ENCODE data around the gene TBCB. TPM values are rescaled to one million over a fixed set of nuclear protein-coding genes. Genes with fewer than 3 reads are reported as not detected.
"Not testable (repeated sequence)": the region's sequence is repeated elsewhere in the genome, so short reads cannot be mapped to it uniquely, and the experiment has no call there.

TBCB gene
- total RNA-seq, 1 donor from 2014 or later: 95.8 TPM

DNA sequence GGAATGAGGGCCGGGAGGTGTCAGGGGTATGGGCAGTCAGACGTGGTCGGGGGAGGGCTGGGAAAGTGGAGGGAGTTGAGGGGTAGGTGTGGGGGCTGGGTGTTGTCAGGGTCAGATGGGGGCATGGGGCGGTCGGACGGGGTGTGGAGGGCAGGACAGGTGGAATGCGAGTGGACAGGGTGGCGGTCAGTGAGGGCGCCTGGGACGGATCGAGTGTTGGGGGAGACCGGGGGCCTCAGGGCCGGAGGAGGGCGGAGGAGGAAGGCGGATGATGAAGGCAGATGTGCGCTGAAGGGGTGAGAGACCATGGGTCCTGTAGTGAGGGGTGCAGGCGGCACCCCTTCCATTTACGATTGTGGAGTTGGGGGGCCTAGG is 5.7 kb downstream of the TBCB start:
- DNase-seq (no peak), ATAC-seq (ENCODE audit: poor library complexity) (no peak)
- intact Hi-C loops (cut with DNase I): no loop called here

DNA sequence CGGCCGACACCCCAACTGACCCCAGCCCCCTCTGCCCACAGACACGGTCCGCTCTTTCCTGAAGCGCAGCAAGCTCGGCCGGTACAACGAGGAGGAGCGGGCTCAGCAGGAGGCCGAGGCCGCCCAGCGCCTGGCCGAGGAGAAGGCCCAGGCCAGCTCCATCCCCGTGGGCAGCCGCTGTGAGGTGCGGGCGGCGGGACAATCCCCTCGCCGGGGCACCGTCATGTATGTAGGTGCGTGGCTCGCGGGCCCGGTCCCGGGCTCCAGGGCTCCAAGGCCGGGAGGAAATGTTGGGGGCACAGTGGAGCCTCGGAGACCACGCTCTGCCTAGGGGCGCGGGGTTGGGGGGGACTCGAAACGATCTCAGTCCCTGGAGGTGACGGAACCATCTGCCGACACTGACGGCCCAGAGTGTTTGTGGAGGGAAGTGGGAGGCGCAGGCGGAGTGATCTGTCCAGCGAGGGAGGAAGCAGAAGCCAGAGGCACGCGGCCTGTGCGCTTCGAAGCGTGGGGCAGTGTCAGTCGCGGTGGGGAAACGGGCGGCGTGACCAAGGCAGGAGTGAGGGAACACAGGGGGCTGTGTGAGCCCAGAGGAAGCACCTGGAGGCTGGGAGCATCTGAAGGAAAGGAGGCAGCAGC is 6.3 kb downstream of the TBCB start:
- intact Hi-C loops (cut with DNase I): no loop called here
- ATAC-seq (ENCODE audit: poor library complexity) (no peak), DNase-seq (no peak)

DNA sequence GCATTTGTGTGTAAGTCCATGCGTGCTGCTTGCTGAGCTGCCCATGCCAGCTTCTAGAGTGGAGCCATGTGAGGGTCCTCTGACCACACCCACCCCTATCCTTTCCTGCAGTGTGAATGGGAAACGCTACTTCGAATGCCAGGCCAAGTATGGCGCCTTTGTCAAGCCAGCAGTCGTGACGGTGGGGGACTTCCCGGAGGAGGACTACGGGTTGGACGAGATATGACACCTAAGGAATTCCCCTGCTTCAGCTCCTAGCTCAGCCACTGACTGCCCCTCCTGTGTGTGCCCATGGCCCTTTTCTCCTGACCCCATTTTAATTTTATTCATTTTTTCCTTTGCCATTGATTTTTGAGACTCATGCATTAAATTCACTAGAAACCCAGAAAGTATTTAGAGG is 10.3 kb downstream of the TBCB start:
- DNase-seq (no peak), ATAC-seq (ENCODE audit: poor library complexity) (no peak)
- intact Hi-C loops (cut with DNase I): no loop called here

DNA sequence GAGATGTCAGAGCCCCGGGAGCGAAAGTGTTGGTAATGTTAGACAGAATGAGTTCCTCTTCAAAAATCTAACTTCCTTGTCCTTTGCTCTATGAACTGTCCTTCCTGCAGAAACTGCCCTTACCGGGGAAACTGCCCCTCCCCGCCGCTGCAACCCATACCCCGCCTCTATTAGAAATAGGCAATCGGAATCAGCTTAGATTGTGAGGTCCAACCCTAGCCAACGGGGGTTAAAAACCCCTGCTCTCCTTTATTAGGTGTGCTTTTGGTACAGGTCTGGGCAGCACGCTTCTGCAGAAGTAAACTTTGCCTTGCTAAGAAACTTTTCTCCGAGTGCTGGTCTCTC is 13.1 kb downstream of the TBCB start:
- peak; percentile 72 for DNase-seq
- intact Hi-C loops (cut with DNase I): no loop called here
- peak; percentile 27 for ATAC-seq (ENCODE audit: poor library complexity)

DNA sequence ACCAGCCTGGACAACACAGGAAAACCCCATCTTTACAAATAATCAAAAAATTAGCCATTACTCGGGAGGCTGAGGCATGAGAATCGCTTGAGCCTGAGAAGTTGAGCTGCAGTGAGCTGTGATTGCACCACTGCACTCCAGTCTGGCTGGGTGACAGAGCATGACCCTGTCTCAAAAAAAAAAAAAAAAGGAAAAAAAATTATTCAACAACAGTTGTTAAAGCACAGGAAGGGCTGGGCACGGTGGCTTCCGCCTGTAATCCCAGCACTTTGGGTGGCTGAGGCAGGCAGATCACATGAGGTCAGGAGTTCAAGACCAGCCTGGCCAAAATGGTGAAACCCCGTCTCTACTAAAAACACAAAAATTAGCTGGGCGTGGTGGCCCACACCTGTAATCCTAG is 16.0 kb downstream of the TBCB start:
- ATAC-seq (ENCODE audit: poor library complexity); intact Hi-C loops (cut with DNase I): not testable (repeated sequence)
- peak; percentile 68 for DNase-seq

DNA sequence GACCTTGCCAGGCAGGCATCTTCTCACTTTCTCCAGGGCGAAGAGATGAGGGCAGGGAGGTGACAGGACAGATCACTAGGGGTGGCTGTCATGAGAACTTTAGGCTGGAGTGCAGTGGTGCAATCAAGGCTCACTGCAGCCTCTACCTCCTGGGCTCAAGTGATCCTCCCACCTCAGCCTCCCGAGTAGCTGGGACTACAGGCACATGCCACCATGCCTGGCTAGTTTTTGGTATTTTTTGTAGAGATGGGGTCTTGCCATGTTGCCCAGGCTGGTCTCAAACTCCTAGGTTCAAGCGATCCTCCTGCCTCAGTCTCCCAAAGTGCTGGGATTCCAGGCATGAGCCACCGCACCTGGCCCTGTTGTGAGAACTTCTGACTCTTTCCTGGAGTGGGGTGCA is 19.6 kb downstream of the TBCB start:
- intact Hi-C loops (cut with DNase I); ATAC-seq (ENCODE audit: poor library complexity): not testable (repeated sequence)

DNA sequence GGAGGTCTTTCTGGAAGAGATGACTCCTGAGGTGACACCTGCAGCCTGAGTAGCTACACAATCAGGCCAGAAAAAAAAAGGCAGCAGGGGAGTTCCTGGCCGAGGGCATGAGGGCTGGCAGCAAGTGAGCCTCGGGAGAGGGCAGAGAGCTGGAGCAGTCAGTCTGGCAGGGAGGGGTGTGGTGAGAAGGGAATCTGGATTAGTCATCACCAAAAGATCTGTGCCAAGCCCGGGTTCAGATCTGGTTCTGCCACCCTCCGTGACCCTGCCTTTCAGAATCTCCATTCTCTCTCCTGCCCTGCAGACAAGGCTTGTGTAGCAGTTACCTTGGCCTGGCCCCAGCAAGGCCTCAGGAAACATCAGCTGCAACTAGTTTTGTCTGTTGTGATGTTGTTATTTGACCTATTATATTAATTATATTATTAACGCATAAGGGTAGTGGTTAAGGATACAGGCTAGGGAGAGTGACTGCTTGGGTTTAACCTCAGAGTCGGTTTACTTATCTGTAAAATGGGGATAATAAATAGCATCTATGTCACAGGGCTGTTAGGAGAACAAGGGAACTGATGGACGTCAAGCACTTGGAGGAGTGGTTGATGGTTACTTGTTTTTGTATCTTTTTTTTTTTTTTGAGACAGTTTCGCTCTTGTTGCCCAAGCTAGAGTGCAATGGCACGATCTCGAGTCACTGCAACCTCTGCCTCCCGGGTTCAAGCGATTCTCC is 21.9 kb downstream of the TBCB start:
- intact Hi-C loops (cut with DNase I): no loop called here
- peak; percentile 6 for ATAC-seq (ENCODE audit: poor library complexity)
- DNase-seq: peak; percentile 66

More for the DNA sequence above, 19.6 kb downstream of the TBCB start:
- not testable (repeated sequence) for DNase-seq

DNA sequence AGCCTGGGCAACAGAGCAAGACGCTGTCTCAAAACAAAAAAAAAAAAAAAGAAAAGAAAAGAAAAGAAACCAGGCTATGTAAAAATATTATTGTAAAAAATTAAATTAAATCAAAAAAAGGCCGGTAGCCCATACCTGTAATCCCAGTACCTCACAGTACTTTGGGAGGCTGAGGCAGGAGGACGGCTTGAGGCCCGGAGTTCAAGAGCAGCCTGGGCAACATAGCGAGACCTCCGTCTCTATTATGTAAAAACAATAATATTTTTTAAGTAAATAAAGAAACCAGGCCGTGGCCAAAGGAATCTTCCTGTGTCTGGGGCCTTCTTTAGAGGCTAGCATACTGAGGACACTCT is 23.8 kb downstream of the TBCB start:
- intact Hi-C loops (cut with DNase I): no loop called here
- no peak for DNase-seq
- no peak for ATAC-seq (ENCODE audit: poor library complexity)

DNA sequence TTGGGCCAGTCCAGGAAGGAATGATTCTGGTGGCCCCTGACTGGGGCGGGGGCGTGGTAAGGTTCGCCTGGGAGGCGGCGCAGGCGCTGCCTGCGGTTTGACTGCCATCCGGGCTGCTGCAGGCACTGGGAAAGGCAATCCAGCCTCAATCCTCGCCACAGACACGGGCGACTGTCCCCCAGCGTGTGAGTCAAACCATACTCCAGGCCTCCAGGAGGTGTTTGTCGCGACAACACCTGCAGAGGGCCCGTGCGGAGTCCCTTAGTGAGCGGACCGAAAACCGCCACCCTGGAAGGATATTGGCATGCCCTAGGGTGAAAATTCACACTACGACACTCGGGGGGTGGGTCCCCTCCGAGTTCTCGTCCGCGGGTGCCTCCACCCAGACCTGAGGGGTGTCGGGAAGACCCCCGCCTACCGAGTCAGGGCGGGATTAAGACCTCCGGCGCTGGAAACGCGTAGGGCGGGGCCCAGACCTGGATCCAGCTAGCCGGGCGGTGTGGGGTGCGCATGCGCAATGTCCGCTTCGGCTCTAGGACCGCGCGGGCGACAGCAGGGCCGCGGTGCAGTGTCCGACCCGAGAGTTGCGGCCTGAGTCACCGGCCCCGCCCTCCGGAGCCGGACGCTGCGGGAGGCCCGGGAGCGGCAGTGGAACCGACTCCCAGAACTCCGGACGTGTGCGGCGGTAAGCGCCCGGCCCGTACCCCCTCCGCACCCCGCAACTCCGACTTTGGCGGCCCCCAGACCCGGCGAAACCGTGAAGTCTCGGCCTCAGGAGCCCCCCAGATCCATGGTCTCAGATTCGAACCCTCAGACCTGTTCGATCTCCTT is 24.4 kb downstream of the TBCB start, which contains the start of gene CAPNS1:
Gene CAPNS1 (plus strand): TSS at position 594 of the 831 bp plus-strand sequence. CDS start 946 bp downstream, outside the sequence.
- ATAC-seq (ENCODE audit: poor library complexity) (peak; percentile 92), DNase-seq (peak; percentile 99)
- intact Hi-C loops (cut with DNase I): no loop called here

DNA sequence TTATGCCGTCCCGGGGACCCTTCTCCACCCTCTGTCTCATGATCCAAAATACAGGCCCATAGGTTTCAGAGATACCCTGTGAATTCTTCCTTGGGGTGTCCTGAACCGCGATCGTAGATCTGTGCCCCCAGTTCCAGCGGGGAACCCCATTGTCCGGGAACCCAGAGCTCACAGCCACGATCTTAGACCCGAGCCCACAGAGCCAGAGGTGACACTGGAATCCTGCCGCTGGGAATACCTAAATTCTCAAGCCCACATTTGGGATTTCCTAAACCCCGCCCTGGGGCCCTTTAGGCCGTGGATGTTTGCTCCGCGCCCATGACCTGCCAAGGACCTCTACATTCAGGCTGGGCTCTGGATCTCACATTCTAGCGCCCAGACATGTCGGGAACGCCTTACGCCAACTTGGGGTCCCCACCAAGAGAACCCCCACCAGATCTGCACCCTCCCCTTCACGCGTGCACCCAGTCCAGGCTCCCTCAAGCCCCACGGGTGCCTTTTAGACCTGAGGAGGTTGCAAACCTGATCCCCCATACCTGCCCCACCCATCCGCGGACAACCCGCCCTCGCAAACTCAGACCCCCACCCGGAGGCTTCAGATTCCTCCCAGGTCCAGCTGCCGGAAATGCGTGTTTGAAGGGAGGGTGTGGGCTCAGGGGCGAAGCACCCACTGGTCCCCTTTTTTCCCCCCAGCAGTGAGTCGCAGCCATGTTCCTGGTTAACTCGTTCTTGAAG is 25.2 kb downstream of the TBCB start:
- DNase-seq: peak; percentile 62
- intact Hi-C loops (cut with DNase I): no loop called here
- peak; percentile 40 for ATAC-seq (ENCODE audit: poor library complexity)

DNA sequence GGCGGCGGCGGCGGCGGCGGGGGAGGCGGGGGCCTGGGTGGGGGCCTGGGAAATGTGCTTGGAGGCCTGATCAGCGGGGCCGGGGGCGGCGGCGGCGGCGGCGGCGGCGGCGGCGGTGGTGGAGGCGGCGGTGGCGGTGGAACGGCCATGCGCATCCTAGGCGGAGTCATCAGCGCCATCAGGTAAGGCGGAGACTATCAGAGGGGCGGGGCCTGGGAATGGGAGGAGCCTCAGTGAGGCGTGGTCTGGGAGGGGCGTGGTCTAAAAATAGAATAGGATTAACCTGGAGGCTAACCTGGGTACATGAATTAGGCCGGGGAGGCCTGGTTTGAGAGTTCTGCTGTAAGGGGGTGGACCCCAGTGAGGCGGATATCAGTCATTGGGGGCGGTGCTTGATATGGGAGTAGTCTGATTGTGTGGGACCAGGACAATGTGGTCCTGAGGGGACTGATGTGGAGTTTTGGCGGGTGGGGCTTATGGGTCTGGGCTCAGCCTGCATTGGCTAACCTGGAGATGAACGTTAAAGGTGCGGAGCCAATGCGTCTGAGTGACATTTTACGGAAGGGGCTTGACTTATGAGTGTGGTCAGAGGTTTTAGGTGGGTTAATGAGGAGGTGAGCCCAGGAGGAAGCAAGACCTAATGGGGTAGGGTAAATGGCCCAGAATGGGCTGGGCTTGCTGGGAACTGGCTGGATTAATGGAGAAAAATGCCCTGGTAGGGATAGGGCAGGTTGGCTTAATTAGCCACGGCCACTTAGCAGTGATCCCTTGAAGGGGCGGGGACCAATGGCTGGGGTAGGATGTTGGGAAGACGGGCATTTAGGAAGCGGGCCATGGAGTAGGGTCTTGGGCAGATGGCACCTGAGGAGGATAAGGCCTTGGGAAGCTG is 26.0 kb downstream of the TBCB start:
- peak; percentile 79 for ATAC-seq (ENCODE audit: poor library complexity)

DNA sequence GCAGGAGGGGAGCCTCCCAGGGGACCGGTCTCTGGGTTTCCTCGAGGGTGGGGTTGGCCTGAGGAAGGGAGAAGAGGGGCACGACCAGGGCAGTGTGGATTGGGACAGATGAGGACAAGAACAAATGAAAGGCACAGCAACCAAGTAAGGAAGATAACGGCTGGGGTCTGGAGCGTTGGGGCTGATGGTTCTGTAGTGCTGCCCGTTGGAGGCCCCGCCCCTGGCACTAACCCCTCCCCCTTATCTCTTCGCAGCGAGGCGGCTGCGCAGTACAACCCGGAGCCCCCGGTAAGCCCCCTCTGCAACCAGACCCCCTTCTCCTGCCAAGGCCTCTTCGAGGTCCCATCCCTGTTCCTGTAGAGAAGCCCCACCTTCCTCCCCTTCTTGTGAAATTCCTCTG is 26.8 kb downstream of the TBCB start:
- DNase-seq (no peak), ATAC-seq (ENCODE audit: poor library complexity) (no peak)
- intact Hi-C loops (cut with DNase I): no loop called here

More for the DNA sequence above, 26.0 kb downstream of the TBCB start:
- intact Hi-C loops (cut with DNase I): no loop called here
- DNase-seq: peak; percentile 92

DNA sequence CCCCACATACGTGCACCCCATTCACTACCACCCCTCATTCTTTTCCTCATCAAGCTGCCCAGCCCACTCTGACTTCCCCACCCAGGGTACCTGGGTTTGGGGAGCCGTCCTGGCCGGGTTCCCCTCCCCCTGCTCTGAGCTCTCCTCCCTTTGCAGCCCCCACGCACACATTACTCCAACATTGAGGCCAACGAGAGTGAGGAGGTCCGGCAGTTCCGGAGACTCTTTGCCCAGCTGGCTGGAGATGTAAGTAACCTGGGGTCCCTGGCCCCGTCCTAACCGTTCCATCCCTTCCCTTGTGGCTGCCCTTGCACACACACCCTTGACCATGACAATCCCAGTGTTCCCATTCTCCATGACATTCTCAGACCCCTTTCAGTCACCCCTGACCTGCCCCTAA is 27.2 kb downstream of the TBCB start:
- ATAC-seq (ENCODE audit: poor library complexity): no peak
- intact Hi-C loops (cut with DNase I): no loop called here
- no peak for DNase-seq

DNA sequence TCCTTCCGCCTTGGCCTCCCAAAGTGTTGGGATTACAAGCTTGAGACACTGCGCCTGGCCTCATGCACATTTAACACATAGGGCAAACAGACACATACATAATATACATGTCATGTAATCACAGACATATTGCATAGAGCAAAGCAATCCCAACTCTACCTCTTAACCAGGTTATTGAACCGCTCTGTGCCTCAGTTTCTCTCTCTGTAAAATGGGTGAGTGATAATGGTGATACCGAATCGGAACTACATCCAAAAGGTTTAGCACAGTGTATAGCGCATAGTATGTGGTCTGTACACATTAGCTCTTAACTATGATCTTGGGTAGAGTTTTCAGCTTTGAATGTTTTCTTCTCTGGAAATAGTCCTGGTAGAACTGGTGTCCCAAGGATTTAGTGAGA is 29.4 kb downstream of the TBCB start:
- DNase-seq (no peak), ATAC-seq (ENCODE audit: poor library complexity) (no peak)
- intact Hi-C loops (cut with DNase I): no loop called here

DNA sequence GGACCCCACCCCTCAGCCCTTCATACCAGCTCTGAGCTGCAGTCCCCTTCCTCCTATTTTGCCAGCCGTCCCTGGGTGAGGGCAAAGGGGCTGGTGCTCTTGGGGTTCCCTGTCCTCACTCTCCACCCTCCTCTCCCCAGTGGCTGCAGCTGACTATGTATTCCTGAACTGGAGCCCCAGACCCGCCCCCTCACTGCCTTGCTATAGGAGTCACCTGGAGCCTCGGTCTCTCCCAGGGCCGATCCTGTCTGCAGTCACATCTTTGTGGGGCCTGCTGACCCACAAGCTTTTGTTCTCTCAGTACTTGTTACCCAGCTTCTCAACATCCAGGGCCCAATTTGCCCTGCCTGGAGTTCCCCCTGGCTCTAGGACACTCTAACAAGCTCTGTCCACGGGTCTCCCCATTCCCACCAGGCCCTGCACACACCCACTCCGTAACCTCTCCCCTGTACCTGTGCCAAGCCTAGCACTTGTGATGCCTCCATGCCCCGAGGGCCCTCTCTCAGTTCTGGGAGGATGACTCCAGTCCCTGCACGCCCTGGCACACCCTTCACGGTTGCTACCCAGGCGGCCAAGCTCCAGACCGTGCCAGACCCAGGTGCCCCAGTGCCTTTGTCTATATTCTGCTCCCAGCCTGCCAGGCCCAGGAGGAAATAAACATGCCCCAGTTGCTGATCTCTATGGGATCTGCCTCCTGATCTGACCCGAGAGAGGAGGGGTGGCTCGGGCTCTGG is 34.6 kb downstream of the TBCB start:
- intact Hi-C loops (cut with DNase I): no loop called here
- DNase-seq: peak; percentile 50
- ATAC-seq (ENCODE audit: poor library complexity): peak; percentile 2

DNA sequence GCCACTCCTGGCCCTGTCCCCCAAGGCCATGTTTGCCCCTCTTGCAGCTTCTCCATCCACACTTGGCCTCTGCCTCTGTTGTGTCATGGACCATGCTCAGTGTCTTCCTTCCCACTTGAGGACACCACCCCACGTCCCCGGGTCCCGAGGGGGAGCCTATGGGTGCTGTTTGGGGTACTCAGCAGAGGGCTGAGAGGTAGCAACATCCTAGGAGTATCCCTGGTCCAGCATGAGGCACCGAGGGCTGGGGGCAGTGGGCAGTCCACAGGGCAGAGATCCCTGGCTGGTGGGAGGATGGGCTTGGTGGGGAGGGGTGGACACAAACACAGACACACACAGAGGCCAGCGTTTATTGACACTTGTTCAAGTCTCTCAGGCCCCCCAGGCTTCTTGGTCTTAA is 35.3 kb downstream of the TBCB start:
- ATAC-seq (ENCODE audit: poor library complexity) (no peak), DNase-seq (peak; percentile 41)
- intact Hi-C loops (cut with DNase I): no loop called here
